ENCODE results near the gene NDUFAB1.
"Not testable (repeated sequence)": the region's sequence is repeated elsewhere in the genome, so short reads cannot be mapped to it uniquely, and the experiment has no call there.

Gene NDUFAB1

GRCh38 chr16:23595951-23596720, at the start of gene NDUFAB1:
Gene NDUFAB1 (minus strand): TSS chr16:23596316. CDS start chr16:23596290, 26 bp downstream.
- DNase-seq, result peak; percentile 76

DNA sequence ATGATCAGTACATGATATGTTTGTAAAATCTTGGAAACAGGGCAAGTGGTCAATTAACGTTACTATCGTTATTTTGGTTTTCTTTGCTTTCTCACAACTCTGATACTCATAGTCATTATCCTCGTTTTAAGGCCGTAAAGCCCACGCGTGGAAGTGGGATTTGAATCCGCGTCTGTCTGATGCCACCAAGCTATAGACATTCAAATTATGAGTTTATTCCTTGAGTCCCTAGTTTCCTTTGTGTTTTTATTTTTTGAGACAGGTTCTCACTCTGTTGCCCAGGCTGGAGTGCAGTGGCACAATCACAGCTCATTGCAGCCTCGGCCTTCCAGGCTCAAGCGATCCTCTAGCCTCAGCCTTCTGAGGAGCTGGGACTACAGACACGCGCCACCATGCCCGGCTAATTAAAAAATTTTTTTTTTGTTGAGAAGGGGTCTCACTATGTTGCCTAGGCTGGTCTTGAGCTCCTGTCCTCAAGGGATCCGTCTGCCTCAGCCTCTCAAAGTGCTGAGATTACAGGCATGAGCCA, 46.2 kb upstream of the NDUFAB1 start:
- DNase-seq, result no peak

- peak; percentile 84 for DNase-seq
Measured at GRCh38 chr16:23640931-23641765, 45.0 kb upstream of the NDUFAB1 start, which contains the start of the genes DCTN5 and PALB2. Gene DCTN5 (plus strand): TSS chr16:23641466. CDS start chr16:23641543, 77 bp downstream. Gene PALB2 (minus strand): TSS chr16:23641310. CDS start chr16:23641157, 153 bp downstream.

DNA sequence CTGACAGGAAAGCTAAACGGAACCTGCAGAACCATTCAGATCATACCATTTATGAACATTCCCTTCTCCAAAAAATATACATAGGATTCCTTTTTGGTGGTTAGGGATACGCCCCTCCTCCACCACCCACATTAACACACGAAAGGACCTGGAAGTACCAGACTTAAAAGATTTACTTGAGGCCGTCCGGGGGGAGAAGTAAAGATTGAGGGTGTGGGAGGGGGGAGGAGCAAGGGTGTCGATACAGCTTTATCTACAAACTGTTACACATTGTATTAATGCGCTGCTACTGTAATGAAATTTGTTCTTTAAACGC, 44.5 kb upstream of the NDUFAB1 start:
- no peak for DNase-seq

GRCh38 chr16:23635958-23636357, 39.8 kb upstream of the NDUFAB1 start:
- no peak for DNase-seq

- DNase-seq, result no peak
Measured at GRCh38 chr16:23634461-23635036, 38.4 kb upstream of the NDUFAB1 start.

- not testable (repeated sequence) for DNase-seq
Measured at GRCh38 chr16:23631874-23632273, 35.8 kb upstream of the NDUFAB1 start.

DNA sequence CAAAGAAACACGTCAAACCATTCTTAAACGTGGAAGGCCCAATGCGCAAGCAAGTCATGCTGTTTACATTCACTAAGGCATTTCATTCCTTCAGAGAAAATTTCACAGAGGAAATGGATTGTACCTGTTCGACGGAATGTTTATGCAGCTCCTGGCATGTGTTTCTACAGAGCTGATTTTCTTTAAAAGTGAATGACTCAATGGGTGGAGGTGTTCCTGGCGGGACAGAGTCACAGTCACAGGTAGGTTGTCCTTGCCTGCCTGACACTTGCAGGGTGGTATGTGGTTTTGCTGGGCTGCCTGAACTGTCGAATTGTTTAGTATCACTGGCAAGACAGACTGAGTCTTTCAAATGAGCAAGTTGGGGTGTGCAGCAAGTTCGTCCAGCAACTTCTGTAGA, 33.4 kb upstream of the NDUFAB1 start:
- no peak for DNase-seq

GRCh38 chr16:23624092-23624491, 28.0 kb upstream of the NDUFAB1 start:
- DNase-seq, result no peak

- DNase-seq, result no peak
Measured at GRCh38 chr16:23615805-23616204, 19.7 kb upstream of the NDUFAB1 start.

DNA sequence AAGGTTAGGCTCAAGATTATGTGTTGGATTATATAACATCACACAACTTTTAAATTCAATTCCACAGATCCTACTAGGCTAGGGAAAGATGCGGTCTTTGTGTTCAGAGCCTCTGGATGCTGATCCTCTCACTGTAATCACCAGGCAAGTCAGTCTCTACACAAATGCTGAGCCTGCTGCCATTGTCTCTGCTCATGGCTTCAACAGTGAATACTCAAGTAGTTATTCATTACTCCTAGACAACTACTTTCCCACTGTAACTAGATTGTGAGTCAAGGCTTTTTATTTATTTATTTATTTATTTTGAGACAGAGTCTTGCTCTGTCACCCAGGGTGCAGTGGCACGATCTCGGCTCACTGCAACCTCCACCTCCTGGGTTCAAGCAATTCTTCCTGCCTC, 15.8 kb upstream of the NDUFAB1 start:
- no peak for DNase-seq

DNA sequence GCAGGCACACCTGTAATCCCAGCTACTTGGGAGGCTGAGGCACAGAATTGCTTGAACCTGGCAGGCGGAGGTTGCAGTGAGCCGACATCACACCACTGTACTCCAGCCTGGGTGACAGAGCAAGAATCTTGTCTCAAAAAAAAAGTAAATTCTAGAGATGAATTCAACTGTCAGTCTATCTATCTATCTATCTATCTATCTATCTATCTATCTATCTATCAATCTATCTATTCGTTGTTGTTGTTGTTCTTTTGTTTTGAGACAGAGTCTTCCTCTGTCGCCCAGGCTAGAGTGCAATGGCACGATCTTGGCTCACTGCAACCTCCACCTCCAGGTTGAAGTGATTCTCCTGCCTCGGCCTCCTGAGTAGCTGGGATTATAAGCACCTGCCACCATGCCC, 14.8 kb upstream of the NDUFAB1 start:
- not testable (repeated sequence) for DNase-seq

DNA sequence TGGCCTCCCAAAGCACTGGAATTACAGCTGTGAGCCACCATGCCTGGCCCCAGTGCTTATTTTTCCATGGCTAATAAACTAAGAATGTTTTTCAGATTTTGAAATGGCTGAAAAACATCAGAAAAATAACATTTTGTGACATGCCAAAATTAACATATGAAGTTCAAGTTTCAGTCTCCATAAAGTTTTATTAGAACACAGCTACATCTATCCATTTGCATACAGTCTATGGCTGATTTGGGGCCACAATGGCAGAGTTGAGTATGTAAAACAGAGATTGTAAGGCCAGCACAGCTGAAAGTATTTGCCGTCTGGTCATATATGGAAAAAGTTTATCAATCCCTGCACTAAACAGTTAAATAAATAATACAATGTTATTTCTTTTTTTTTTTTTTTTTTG, 13.8 kb upstream of the NDUFAB1 start:
- no peak for DNase-seq

DNA sequence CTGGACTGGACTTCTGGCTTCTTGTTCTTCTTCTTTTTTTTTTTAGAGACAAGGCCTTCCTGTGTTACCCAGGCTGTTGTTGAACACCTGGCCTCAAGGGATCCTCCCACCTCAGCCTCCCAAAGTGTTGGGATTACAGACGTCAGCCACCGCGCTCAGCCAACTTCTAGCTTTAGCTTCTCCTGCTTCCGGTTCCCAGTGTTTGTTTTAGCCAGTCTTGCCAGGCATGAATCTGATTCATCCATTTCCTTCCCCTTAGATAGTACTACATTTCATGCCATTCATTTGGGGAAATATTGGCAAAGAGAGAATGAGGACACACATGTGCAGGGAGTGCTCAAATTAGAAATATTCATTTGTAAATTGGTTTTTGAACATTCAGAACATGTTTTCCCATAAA, 12.1 kb upstream of the NDUFAB1 start:
- no peak for DNase-seq

GRCh38 chr16:23607726-23608125, 11.6 kb upstream of the NDUFAB1 start:
- DNase-seq, result no peak

GRCh38 chr16:23597003-23597756, 1.1 kb upstream of the NDUFAB1 start:
- peak; percentile 1 for DNase-seq

- DNase-seq, result no peak
Measured at GRCh38 chr16:23595246-23595950, 718 bp downstream of the NDUFAB1 start.

- no peak for DNase-seq
Measured at GRCh38 chr16:23594186-23594585, 1.9 kb downstream of the NDUFAB1 start.

- DNase-seq, result no peak
Measured at GRCh38 chr16:23590181-23590580, 5.9 kb downstream of the NDUFAB1 start.

- DNase-seq, result no peak
Measured at GRCh38 chr16:23587726-23588125, 8.4 kb downstream of the NDUFAB1 start.

DNA sequence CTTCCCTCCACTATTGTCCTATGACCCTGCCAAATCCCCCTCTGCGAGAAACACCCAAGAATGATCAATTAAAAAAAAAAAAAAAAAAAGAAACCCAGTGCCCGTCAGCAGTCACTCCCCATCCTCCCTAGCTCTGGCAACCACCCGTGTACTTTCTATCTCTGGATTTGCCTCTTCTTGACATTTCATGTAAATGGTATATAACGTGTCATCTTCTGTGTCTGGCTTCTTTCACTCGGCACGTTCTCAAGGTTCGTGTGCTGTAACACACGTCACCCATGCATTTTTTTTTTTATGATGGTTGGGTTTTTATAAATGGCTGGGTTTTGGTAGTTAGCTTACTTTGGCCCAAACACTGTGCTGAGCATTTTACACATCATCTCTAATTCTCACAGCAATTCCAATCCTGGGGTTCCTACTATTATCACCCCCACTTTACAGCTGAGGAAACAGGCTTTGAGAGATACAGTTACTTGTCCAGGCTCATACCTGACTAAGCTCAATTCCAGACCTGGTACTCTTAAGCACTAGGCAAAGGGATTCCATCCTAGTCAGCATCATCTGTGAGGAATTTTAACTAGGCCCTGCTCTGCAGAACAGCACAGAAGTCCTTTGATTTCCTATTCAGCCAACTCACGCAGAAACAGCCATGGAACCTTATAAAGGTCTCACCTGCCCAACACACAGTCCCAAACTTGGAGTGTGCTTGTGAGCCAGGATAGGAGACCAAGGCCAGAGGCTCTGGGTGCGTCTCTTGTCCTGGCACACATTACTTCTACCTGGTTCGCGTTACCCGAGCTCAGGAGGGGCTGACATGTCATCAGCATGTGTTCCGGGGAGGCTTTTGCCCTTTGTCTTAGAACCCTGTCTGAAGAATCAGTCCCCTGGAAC, 11.7 kb downstream of the NDUFAB1 start:
- no peak for DNase-seq
